Fibroblast of peridontal ligament (primary cell): ENCODE data around the gene STK32A.

Source experiments
- DNase-seq: peaks from one replicate; pipeline ENCODE4 v3.0.0-alpha.2; 2010; ENCODE audit errors: extremely low read depth

STK32A gene

GRCh38 chr5:147259837-147260236 is 25.0 kb downstream of the STK32A start:
- DNase-seq, result no peak

- no peak for DNase-seq
These were observed 32.4 kb downstream of the STK32A start for GRCh38 chr5:147267082-147267832.

GRCh38 chr5:147276497-147276896 is 41.7 kb downstream of the STK32A start:
- no peak for DNase-seq

- DNase-seq, result no peak
These were observed 51.5 kb downstream of the STK32A start for GRCh38 chr5:147286296-147286695.

- DNase-seq, result no peak
These were observed 52.3 kb downstream of the STK32A start for GRCh38 chr5:147287110-147287509.

DNA sequence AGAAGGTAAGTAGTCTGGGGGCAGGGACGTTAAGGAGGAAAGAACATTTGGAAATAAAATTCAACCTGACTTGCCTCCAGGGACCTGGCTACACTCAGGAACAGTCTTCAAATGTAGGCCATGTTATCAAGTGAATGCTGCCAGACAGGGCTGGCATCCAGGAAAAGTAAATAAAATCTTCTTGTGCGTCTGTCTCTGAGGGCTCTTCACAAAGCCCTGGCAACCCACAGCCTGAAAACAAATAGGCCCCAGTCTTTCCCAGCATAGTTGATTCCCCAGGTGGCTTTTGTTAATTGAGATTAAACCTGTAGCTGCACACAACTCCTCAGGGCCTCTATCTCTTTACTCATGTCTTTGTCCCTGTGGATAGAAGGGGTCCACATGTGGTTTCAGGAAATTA is 55.4 kb downstream of the STK32A start:
- no peak for DNase-seq

- peak; percentile 8 for DNase-seq
These were observed 68.4 kb downstream of the STK32A start for GRCh38 chr5:147303251-147303650.

DNA sequence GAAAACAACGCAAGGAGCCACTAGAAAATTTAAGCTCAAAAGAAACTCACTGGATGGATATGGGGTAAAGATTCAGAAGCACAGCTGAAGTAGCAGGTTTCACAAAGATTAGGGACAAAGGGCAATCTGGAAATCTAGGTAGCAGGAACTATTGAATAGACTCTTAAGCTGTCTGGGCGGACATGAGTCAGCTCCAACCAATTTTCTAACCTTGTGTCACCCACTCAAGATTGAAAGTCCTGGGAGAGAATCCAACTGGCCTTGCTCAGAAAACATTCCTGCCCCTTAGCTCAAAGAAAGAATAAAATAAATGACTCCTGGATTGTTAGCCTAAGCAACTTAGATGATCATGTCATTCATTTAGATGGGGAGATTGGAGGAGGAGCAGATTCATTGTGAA is 69.2 kb downstream of the STK32A start:
- peak; percentile 62 for DNase-seq

DNA sequence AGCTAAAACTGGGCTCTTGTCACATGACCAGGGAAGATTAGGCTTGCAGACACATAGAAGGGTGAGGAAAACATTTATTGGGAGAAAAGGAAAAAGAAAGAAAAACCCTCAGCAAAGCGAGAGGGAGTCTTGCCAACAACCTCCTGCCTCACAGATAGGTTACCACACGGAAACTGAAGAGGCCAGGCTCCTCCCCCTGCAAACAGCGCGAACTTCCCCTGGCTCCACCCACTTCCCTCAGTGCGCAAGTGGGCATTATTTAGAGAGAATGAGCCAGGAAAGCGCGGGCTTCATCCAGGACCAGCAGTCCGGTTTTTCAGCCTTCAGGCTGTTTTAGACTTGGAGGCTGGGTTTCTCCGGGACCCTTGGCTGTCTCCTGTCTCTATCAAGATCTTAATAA is 70.3 kb downstream of the STK32A start:
- no peak for DNase-seq

DNA sequence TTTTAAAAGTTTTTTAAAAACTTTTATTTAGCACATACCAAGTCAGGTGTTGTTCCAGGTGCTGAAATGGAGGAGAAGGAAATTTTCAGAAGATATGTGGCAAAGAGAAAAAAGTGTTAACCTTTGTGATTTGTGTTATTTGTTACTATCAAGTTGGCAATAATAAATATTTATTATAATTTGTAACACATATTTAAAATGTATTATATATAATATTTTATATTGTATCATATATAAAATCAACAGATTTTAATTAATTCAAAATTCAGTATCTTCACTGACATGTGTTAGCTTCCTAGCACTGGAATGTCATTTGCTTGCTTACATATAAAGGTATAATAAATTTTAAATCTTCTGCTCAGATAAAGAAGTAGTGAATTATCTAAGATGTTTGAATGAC is 71.5 kb downstream of the STK32A start:
- no peak for DNase-seq

DNA sequence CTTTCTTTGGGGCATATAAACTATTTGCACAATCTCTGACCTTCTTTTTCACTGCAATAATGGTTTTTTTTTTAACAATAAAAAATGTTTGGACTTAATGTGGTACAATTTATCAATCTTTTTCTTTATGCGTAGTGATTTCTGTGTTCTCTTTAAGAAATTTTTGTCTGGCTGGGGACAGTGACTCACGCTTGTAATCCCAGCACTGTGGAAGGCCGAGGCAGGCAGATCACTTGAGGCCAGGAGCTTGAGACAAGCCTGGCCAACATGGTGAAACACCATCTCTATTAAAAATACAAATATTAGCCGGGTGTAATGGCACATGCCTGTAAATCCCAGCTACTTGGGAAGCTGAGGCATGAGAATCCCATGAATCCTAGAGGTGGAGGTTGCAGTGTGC is 72.3 kb downstream of the STK32A start:
- no peak for DNase-seq

DNA sequence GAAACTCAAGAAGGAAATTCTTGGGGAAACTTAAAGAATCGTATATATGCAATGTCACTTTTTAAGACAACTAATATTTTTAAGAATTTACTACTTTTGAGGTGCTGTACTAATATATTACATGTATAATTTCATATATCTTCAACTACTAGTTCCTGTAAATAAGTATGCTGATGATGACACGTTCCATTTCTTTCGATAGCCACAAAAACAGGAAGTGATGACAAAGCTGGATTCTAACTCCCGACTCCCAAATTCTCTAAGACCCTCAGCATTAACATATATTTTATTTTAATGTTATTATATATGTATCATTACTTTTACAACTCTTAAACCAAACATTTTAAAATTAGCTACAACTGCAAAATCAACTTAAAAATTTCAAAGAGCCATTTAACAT is 74.8 kb downstream of the STK32A start:
- no peak for DNase-seq

GRCh38 chr5:147310059-147310704 is 75.4 kb downstream of the STK32A start:
- peak; percentile 40 for DNase-seq

- DNase-seq, result no peak
These were observed 83.3 kb downstream of the STK32A start for GRCh38 chr5:147317978-147318684.

DNA sequence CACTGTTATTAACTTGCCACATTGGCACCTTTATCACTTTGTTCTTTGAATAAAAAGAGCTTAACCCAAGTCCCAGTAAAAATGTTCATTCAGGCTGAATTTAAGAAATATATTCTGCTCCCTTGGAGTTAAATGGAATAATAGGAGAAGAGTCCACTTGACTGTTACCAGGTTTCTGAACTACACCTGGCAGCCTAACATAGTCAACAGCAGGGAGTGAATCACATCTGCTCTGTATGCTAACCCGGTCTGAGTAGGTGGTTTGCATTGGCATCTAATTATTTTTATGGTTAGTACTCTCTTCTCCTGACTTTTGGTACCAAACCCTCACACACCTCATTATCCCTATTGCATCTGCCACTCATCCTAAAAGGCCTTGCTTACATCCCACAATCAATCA is 86.7 kb downstream of the STK32A start:
- DNase-seq, result no peak

DNA sequence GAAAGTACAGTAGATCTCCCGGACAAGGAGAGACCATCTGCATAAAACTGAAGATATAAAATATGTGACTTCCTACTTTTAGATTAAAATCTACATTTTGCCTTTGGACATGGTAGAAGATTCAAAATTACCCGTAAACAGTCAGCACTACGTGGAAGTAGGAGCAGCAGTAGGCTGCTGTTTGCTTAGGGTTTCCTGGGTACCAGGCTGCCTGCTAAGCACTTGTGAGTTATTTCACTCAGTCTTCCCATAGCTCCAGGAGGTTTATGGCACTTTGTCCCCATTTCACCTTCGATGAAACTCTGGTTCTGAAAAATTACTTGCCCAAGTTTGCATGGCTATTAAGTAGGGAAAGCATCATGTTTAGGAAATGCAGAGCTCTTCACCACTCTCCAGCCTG is 92.6 kb downstream of the STK32A start:
- DNase-seq, result no peak

DNA sequence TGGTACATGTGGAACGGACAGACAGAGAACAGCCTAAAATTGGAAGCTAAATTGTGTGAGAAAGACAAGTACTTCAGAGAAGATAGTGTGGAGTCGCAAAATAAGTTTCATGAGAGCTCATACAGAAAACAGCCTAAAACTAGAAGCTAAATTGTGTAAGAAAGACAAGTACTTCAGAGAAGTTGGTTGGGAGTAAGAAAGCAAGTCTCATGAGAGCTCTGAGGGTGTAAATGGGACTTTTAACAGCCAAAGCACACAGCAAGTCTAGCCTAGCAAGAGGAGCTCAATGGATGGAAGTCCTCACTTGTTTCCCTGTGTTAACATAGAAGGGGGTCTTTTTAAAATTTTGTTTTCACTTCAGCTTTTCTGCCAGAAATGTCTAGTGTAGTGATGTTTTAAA is 93.1 kb downstream of the STK32A start:
- DNase-seq, result no peak

- no peak for DNase-seq
These were observed 97.8 kb downstream of the STK32A start for GRCh38 chr5:147332658-147333057.

GRCh38 chr5:147336876-147337275 is 102.0 kb downstream of the STK32A start:
- DNase-seq, result peak; percentile 10

GRCh38 chr5:147339313-147339712 is 104.5 kb downstream of the STK32A start:
- no peak for DNase-seq

DNA sequence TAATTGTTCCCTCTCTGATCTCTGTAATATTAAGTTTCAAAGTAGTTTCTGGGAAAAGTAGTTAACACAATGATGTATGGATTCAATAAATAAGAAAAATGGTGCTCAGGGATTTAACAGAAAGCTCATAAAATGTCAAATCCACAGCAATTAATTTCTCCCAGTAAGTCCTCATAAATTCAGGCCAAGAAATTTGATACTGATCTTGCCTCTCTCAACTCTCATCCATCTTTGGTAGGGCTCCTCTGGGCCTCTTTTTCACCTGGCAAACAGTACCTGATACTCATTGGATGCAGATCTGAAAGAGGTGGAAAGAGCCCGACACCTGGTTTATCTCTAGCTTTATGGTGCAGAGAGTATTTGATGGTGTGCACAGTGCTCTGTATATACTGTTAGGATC is 106.1 kb downstream of the STK32A start:
- no peak for DNase-seq

DNA sequence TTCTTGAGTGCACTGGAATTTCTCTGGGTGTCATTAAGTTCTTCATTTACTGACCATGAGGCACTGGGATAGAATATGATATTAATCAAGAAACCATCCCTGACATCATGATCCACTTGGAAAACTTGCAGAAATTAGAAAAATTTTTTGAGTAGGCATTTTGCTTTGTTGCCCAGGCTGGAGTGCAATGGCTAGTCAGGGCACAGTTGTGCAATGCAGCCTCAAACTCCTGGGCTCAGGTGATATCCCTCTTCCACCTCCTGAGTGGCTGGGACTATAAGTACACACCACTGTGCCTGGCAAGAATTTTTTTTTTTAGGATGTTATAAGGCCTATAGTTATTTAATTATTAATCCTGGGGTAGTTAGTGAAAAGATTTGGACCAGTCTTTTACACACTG is 106.5 kb downstream of the STK32A start:
- DNase-seq, result no peak

- DNase-seq, result no peak
These were observed 110.0 kb downstream of the STK32A start for GRCh38 chr5:147344861-147345260.
